Fibroblast of gingiva (primary cell): Measurements from ENCODE around the gene FOXB2.

Experiments used
- DNase-seq: peaks from one replicate; pipeline ENCODE4 v3.0.0-alpha.2; 2011; ENCODE audit warnings: low read depth

Gene FOXB2

GRCh38 chr9:77066388-77066787 is 46.9 kb downstream of the FOXB2 start:
- no peak for DNase-seq
